ENCODE results near the gene OR2L3. TPM values are rescaled to one million over a fixed set of nuclear protein-coding genes. Genes with fewer than 3 reads are reported as not detected.

OR2L3 gene
- total RNA-seq, 4 donors from 2014 or later: 0.15 TPM; not detected in 3

DNA sequence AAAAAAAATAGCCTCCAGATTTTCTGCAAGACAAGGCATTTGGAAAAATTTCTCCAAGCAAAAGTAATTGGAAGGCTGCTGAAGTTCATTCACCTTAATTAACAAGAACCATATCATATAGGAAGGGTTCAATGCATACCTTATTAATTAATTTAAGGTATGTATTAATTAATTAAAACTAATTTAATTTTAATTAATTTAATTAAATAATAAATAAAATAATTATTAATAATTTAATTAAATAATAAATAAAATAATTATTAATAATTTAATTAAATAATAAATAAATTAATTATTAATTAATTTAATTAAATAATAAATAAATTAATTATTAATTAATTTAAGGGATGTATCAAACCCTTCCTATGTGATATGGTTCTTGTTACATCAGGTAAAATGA lies 56.2 kb downstream of the OR2L3 start:
- Histone ChIP-seq H3K27me3 (no peaks in the 10 kb centered on the region), H3K36me3 (no peaks in the 10 kb centered on the region), H3K4me3 (no peak overlapping the region), H3K4me1 (no peaks in the 10 kb centered on the region), H3K9me3 (no peaks in the 10 kb centered on the region), H3K27ac (no peak overlapping the region)
- TF ChIP-seq, protein P1, sequence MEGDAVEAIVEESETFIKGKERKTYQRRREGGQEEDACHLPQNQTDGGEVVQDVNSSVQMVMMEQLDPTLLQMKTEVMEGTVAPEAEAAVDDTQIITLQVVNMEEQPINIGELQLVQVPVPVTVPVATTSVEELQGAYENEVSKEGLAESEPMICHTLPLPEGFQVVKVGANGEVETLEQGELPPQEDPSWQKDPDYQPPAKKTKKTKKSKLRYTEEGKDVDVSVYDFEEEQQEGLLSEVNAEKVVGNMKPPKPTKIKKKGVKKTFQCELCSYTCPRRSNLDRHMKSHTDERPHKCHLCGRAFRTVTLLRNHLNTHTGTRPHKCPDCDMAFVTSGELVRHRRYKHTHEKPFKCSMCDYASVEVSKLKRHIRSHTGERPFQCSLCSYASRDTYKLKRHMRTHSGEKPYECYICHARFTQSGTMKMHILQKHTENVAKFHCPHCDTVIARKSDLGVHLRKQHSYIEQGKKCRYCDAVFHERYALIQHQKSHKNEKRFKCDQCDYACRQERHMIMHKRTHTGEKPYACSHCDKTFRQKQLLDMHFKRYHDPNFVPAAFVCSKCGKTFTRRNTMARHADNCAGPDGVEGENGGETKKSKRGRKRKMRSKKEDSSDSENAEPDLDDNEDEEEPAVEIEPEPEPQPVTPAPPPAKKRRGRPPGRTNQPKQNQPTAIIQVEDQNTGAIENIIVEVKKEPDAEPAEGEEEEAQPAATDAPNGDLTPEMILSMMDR (IDR thresholded peaks at IDR 0.05): no peak
- no peak for TF ChIP-seq POLR2A (IDR thresholded peaks at IDR 0.05)
- intact Hi-C loops (cut with DNase I; ENCODE audit: low total_unique reads): no loop called here
- no peak for DNase-seq

DNA sequence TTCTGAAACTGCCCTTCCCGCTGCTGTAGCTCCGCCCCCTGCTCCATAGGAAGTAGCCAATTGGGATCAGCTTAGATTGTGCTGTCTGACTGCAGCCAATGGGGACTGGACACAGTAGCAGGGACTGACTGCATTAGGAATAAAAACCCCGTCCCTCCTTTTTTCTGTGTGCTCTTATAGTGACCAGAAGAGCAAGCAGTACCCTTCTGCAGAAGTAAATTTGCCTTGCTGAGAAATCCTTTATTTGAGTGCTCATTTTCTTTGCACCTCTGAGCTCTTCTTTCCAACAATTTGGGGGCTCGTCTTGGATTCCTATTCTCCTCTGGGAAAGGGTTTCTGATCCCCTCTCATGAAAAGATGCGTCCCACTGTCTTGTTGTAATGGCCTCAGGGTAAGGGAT lies 64.5 kb downstream of the OR2L3 start:
- Histone ChIP-seq H3K27ac (no peak overlapping the region), H3K36me3 (no peaks in the 10 kb centered on the region), H3K4me3 (no peak overlapping the region), H3K9me3 (peaks cover 0 to 6% of the 10 kb centered on the region in 2 donors), H3K4me1 (no peaks in the 10 kb centered on the region), H3K27me3 (no peaks in the 10 kb centered on the region)
- no peak for DNase-seq
- intact Hi-C loops (cut with DNase I; ENCODE audit: low total_unique reads): no loop called here
- no peak for TF ChIP-seq POLR2A (IDR thresholded peaks at IDR 0.05)

Small RNA genes within 50 kb of the gene (small RNA-seq; reads per million reads assigned to genes)
- gene RF00019: not detected

Other genes with a start within 250 kb of the OR2L3 start
- gene OR14A16, start 222.7 kb upstream of the OR2L3 start, total RNA-seq: not detected
- not detected for gene OR11L1, start 204.9 kb upstream of the OR2L3 start, total RNA-seq
- 10 to 100 TPM in 1 of 4 donors, 1 to 10 TPM in 2, under 1 TPM in 1; 0.88 to 10.3 (median 2.1) TPM for gene TRIM58, start 189.6 kb upstream of the OR2L3 start, total RNA-seq
- under 1 TPM in 1 of 4 donors, not detected in 3; 0.49 TPM for gene OR2W3, start 151.2 kb upstream of the OR2L3 start, total RNA-seq
- under 1 TPM in 1 of 4 donors, not detected in 3; 0.40 TPM for gene OR2T8, start 126.6 kb upstream of the OR2L3 start, total RNA-seq
- gene OR2AJ1, start 121.9 kb upstream of the OR2L3 start, total RNA-seq: not detected
- not detected for gene OR2L8, start 98.0 kb upstream of the OR2L3 start, total RNA-seq
- gene OR2AK2, start 81.6 kb upstream of the OR2L3 start, total RNA-seq: not detected
- under 1 TPM in 1 of 4 donors, not detected in 3; 0.14 TPM for gene OR2L5, start 33.2 kb upstream of the OR2L3 start, total RNA-seq
- gene OR2L2, start 16.8 kb upstream of the OR2L3 start, total RNA-seq: under 1 TPM in 1 of 4 donors, not detected in 3; 0.30 TPM
- under 1 TPM in 1 of 4 donors, not detected in 3; 0.21 TPM for gene OR2L13, start 48.3 kb downstream of the OR2L3 start, total RNA-seq
- gene OR2M5, start 98.3 kb downstream of the OR2L3 start, total RNA-seq: not detected
- gene OR2M2, start 128.0 kb downstream of the OR2L3 start, total RNA-seq: not detected
- under 1 TPM in 1 of 4 donors, not detected in 3; under 0.01 TPM for gene OR2M3, start 150.4 kb downstream of the OR2L3 start, total RNA-seq
- gene OR2M4, start 184.6 kb downstream of the OR2L3 start, total RNA-seq: not detected
- gene OR2T33, start 231.1 kb downstream of the OR2L3 start, total RNA-seq: not detected

Measured in uterus (tissue), 4 donors.